Measurements from ENCODE around the gene LTBP1.
"Not testable (repeated sequence)": the region's sequence is repeated elsewhere in the genome, so short reads cannot be mapped to it uniquely, and the experiment has no call there.

Gene LTBP1

GRCh38 chr2:33369191-33369590, 422.4 kb downstream of the LTBP1 start:
- DNase-seq = no peak

- DNase-seq = no peak
These were observed 424.0 kb downstream of the LTBP1 start for GRCh38 chr2:33370636-33371265.

- no peak for DNase-seq
These were observed 424.7 kb downstream of the LTBP1 start for GRCh38 chr2:33371304-33372090.

- DNase-seq = peak; percentile 2
These were observed 426.3 kb downstream of the LTBP1 start for GRCh38 chr2:33372940-33373553.

GRCh38 chr2:33373986-33374385, 427.2 kb downstream of the LTBP1 start:
- no peak for DNase-seq

GRCh38 chr2:33375054-33375453, 428.3 kb downstream of the LTBP1 start:
- DNase-seq = no peak

GRCh38 chr2:33377048-33377447, 430.3 kb downstream of the LTBP1 start:
- DNase-seq = no peak

GRCh38 chr2:33378556-33379210, 431.9 kb downstream of the LTBP1 start:
- DNase-seq = no peak

GRCh38 chr2:33380001-33380609, 433.4 kb downstream of the LTBP1 start:
- no peak for DNase-seq

GRCh38 chr2:33380719-33381118, 434.0 kb downstream of the LTBP1 start:
- DNase-seq = no peak

GRCh38 chr2:33381301-33381858, 434.6 kb downstream of the LTBP1 start:
- DNase-seq = no peak

GRCh38 chr2:33383855-33384598, 437.3 kb downstream of the LTBP1 start:
- DNase-seq = no peak

GRCh38 chr2:33384599-33384961, 437.8 kb downstream of the LTBP1 start:
- DNase-seq = no peak

- DNase-seq = no peak
These were observed 442.2 kb downstream of the LTBP1 start for GRCh38 chr2:33388996-33389395.

GRCh38 chr2:33389695-33390094, 442.9 kb downstream of the LTBP1 start:
- DNase-seq = not testable (repeated sequence)

GRCh38 chr2:33391529-33392255, 444.9 kb downstream of the LTBP1 start:
- DNase-seq = no peak

- DNase-seq = no peak
These were observed 445.6 kb downstream of the LTBP1 start for GRCh38 chr2:33392366-33392765.

- DNase-seq = no peak
These were observed 448.3 kb downstream of the LTBP1 start for GRCh38 chr2:33395034-33395433.

- DNase-seq = no peak
These were observed 449.0 kb downstream of the LTBP1 start for GRCh38 chr2:33395655-33396249.

GRCh38 chr2:33404321-33404720, 457.6 kb downstream of the LTBP1 start:
- DNase-seq = no peak

- no peak for DNase-seq
These were observed 459.9 kb downstream of the LTBP1 start for GRCh38 chr2:33406622-33407021.
